Gastroesophageal sphincter (tissue), 4 donors: ENCODE measurements around the gene CHMP6. TPM values are rescaled to one million over a fixed set of nuclear protein-coding genes. Genes with fewer than 3 reads are reported as not detected.

Experiments used
- ATAC-seq: fragments of 150-250 bp; one replicate; pipeline ENCODE4 v1.9.1; 2016; ENCODE audit warnings: mild to moderate bottlenecking, moderate library complexity
- H3K27ac ChIP-seq, 4 donors: fragments of 200-600 bp; sonication (generic) in 3 of 4; 1 replicate in 3 of 4; 2 replicates in 1 of 4; pipeline ENCODE4 v1.5.1; 2016 to 2019
- H3K27me3 ChIP-seq: fragments of 200-600 bp; sonication (generic); one replicate; pipeline ENCODE4 v1.5.1; 2019
- H3K36me3 ChIP-seq, 2 donors: fragments of 200-600 bp; sonication (generic); one replicate each; pipeline ENCODE4 v1.5.1; 2019; ENCODE audit warnings: control low read depth in 1 of 2
- H3K4me1 ChIP-seq, 3 donors: fragments of 200-600 bp; sonication (generic); 1 replicate in 2 of 3; 2 replicates in 1 of 3; pipeline ENCODE4 v1.5.1; 2016 to 2019; ENCODE audit warnings: control low read depth in 2 of 3
- H3K4me3 ChIP-seq, 2 donors: fragments of 200-600 bp; sonication (generic); one replicate each; pipeline ENCODE4 v1.5.1; 2019; ENCODE audit warnings: mild to moderate bottlenecking in 1 of 2, moderate library complexity in 1 of 2
- H3K9me3 ChIP-seq, 3 donors: fragments of 200-600 bp; sonication (generic); one replicate each; pipeline ENCODE4 v1.5.1; 2017 to 2019; ENCODE audit warnings: control low read depth in 2 of 3
- CTCF ChIP-seq, 4 experiments: fragments of 200-600 bp in 2 of 4; fragments of 450-650 bp in 2 of 4; sonication (generic) in 1 of 4; IDR thresholded peaks; one replicate each; pipeline ENCODE4 v1.5.1; 2017 to 2019; ENCODE audit warnings: antibody characterized with exemption in 4 of 4, mild to moderate bottlenecking in 2 of 4, moderate library complexity in 2 of 4
- EP300 ChIP-seq: sonication (generic); formaldehyde crosslinking; IDR thresholded peaks from one replicate; pipeline ENCODE4 v1.6.1; 2017; ENCODE audit warnings: antibody characterized with exemption, mild to moderate bottlenecking
- POLR2A ChIP-seq, 2 donors: fragments of 450-650 bp; IDR thresholded peaks; one replicate each; pipeline ENCODE4 v1.6.1; 2017; ENCODE audit warnings: antibody characterized with exemption in 2 of 2, mild to moderate bottlenecking in 2 of 2, moderate library complexity in 1 of 2
- POLR2AphosphoS5 ChIP-seq: sonication (generic); formaldehyde crosslinking; IDR thresholded peaks from one replicate; pipeline ENCODE4 v1.6.1; 2017; ENCODE audit warnings: antibody characterized with exemption
- WGBS, 2 donors: methylation state at CpG; one replicate each; pipeline ENCODE4 v1.1.5; 2018; ENCODE audit warnings: low coverage in 1 of 2; 5-methylcytosine and 5-hydroxymethylcytosine counted together
- total RNA-seq, 4 donors: library from RNA; depleted of rRNA; stranded (reverse); fragments of >200 nt; gene quantifications; one replicate each; pipeline ENCODE4 v1.1.0, GENCODE V29; 2016

The CHMP6 gene
- total RNA-seq, 4 donors from 2014 or later = 17.6 to 26.0 (median 19.0) TPM

GRCh38 chr17:80945736-80946135, 45.9 kb upstream of the CHMP6 start:
- peaks cover 0 to 54% of the 10 kb centered on the region in 2 donors for H3K36me3 ChIP-seq
- no peaks in the 10 kb centered on the region for H3K9me3 ChIP-seq
- ATAC-seq = no peak
- TF ChIP-seq CTCF (IDR thresholded peaks at IDR 0.05) (no peak), POLR2AphosphoS5 (no peak), POLR2A (IDR thresholded peaks at IDR 0.05) (no peak), EP300 (no peak)
- H3K27me3 ChIP-seq = no peaks in the 10 kb centered on the region
- no peak overlapping the region for H3K4me3 ChIP-seq
- peaks cover 0 to 73% (median 24%) of the 10 kb centered on the region in 3 donors for H3K4me1 ChIP-seq
- peak overlapping the region in 1 of 4 donors; percentile 24 for H3K27ac ChIP-seq
- 91% methylated on average over 15 of the region's 17 CpGs; no CpG with 5 or more reads in 1 of the 2 donors for WGBS, 2 donors

DNA sequence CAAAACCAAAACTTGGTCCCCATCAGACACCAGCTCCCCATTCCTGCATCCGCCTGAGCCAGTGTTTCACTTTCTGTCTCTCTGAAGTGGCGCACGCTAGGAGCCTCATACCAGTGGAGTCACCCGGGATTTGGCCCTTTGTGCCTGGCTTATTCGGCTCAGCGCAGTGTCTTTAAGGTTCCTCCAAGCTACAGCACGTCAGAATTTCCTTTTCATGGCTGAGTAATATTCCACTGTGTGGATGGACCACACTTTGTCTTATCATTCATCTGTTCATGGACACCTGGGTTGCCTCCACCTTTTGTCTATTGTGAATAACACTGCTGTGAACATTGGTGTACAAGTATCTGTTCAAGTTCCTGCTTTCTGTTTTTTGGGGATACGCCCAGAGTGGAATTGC, 45.2 kb upstream of the CHMP6 start:
- ATAC-seq = no peak
- no peak overlapping the region for H3K27ac ChIP-seq
- TF ChIP-seq CTCF (IDR thresholded peaks at IDR 0.05) (no peak), POLR2A (IDR thresholded peaks at IDR 0.05) (no peak), EP300 (no peak), POLR2AphosphoS5 (no peak)
- 98% methylated on average over 6 to 8 of the region's 8 CpGs for whole genome bisulfite sequencing, 2 donors
- no peak overlapping the region for H3K4me3 ChIP-seq
- no peaks in the 10 kb centered on the region for H3K9me3 ChIP-seq
- H3K27me3 ChIP-seq = no peaks in the 10 kb centered on the region
- H3K36me3 ChIP-seq = peaks cover 0 to 57% of the 10 kb centered on the region in 2 donors
- peaks cover 0 to 71% (median 23%) of the 10 kb centered on the region in 3 donors for H3K4me1 ChIP-seq

- Histone ChIP-seq H3K4me3 (no peak overlapping the region), H3K4me1 (peaks cover 0 to 62% (median 15%) of the 10 kb centered on the region in 3 donors), H3K27me3 (no peaks in the 10 kb centered on the region), H3K36me3 (peaks cover 0 to 67% of the 10 kb centered on the region in 2 donors), H3K9me3 (no peaks in the 10 kb centered on the region), H3K27ac (peak overlapping the region in 1 of 4 donors; percentile 78)
- 94 to 96% methylated on average over 6 to 10 of the region's 21 CpGs for WGBS, 2 donors
- TF ChIP-seq POLR2AphosphoS5 (no peak), EP300 (no peak), CTCF (IDR thresholded peaks at IDR 0.05) (no peak), POLR2A (IDR thresholded peaks at IDR 0.05) (no peak)
- ATAC-seq = no peak
These were observed 44.3 kb upstream of the CHMP6 start for GRCh38 chr17:80947200-80947940.

GRCh38 chr17:80948019-80948975, 43.3 kb upstream of the CHMP6 start:
- Histone ChIP-seq H3K36me3 (peaks cover 0 to 72% of the 10 kb centered on the region in 2 donors), H3K27me3 (no peaks in the 10 kb centered on the region), H3K4me3 (no peak overlapping the region), H3K4me1 (peaks cover 0 to 53% (median 6%) of the 10 kb centered on the region in 3 donors), H3K27ac (peak overlapping the region in 3 of 4 donors; percentile 63 to 78 (median 72)), H3K9me3 (no peaks in the 10 kb centered on the region)
- WGBS, 2 donors = 58 to 60% methylated on average over 8 to 9 of the region's 48 CpGs
- no peak for ATAC-seq
- TF ChIP-seq EP300 = no peak
- peak in 1 of 4 experiments; percentile 17 for TF ChIP-seq CTCF (IDR thresholded peaks at IDR 0.05)
